ENCODE data around the gene PRSS27. TPM values are rescaled to one million over a fixed set of nuclear protein-coding genes. Genes with fewer than 3 reads are reported as not detected.

Gene PRSS27
- total and polyA plus RNA-seq, 2 of the 4 experiments (the other 2 are of a cell fraction) = under 0.01 to 0.58 TPM

- no peak overlapping the region for H2AK9ac ChIP-seq (replicated peaks; ENCODE audit: low read depth, low read length, poor library complexity)
- no peak overlapping the region for H2BK120ac ChIP-seq (ENCODE audit: low read depth, low read length)
- no peak overlapping the region for H3K27ac ChIP-seq (ENCODE audit: insufficient read depth, low read length)
- no peaks in the 10 kb centered on the region for H3K4me1 ChIP-seq (ENCODE audit: control insufficient read depth, insufficient read depth, low read length)
- ChIA-PET CTCF (no interaction called here), POLR2A (ENCODE audit: unreplicated experiment) (no interaction called here)
- H2BK5ac ChIP-seq (ENCODE audit: low read depth, low read length, poor library complexity, severe bottlenecking) = no peak overlapping the region
- no peaks in the 10 kb centered on the region for H3K9me1 ChIP-seq (ENCODE audit: insufficient read depth, low read length)
- H3K79me1 ChIP-seq (ENCODE audit: low read depth in 1 of 2, low read length in 2 of 2) = no peaks in the 10 kb centered on the region
- H4K91ac ChIP-seq (ENCODE audit: insufficient read depth, low read depth, low read length) = no peak overlapping the region
- no peak overlapping the region for H2AFZ ChIP-seq (replicated peaks; ENCODE audit: low read length, poor library complexity)
- dilution Hi-C loops (cut with HindIII; ENCODE audit: low sequenced_read_pairs, unreplicated experiment) (no loop called here), in situ Hi-C loops (cut with MboI; ENCODE audit: low sequenced_read_pairs) (no loop called here), intact Hi-C loops (cut with micrococcal nuclease) (no loop called here)
- TF ChIP-seq USF2 (IDR thresholded peaks at IDR 0.05; ENCODE audit: low read depth, low read length) (no peak), FOS (IDR thresholded peaks at IDR 0.05; ENCODE audit: low read depth, low read length) (no peak)
- H4K8ac ChIP-seq (ENCODE audit: low read depth in 2 of 2, low read length in 2 of 2) = no peak overlapping the region
- H3K9ac ChIP-seq (ENCODE audit: low read depth, low read length) = no peak overlapping the region
- no peak overlapping the region for H3K4me3 ChIP-seq (ENCODE audit: insufficient read depth, low read depth, low read length)
- H3K27me3 ChIP-seq (ENCODE audit: control insufficient read depth, insufficient read depth, low read length) = no peaks in the 10 kb centered on the region; the same call in 1 of the 2 replicates
- no peak overlapping the region for H3K14ac ChIP-seq (replicated peaks; ENCODE audit: low read depth, low read length)
- DNase-seq (no peak), ATAC-seq (ENCODE audit: low read depth) (no peak)
- no peak overlapping the region for H2BK15ac ChIP-seq (ENCODE audit: low read depth, low read length)
- no peaks in the 10 kb centered on the region for H3K36me3 ChIP-seq (ENCODE audit: control insufficient read depth, insufficient read depth, low read length)
- H3K23ac ChIP-seq (ENCODE audit: low read depth, low read length) = no peak overlapping the region
- H3K56ac ChIP-seq (ENCODE audit: extremely low read depth, insufficient read depth, low read length) = no peak overlapping the region
- no peak overlapping the region for H2BK20ac ChIP-seq (ENCODE audit: low read depth, low read length)
- 61% methylated on average over 3 of the region's 19 CpGs; no CpG with 5 or more reads in 1 of the 2 experiments for WGBS, 2 experiments (ENCODE audit: extremely low coverage in 2 of 2, insufficient read length in 1 of 2)
- no peaks in the 10 kb centered on the region for H3K9me3 ChIP-seq (ENCODE audit: control insufficient read depth, insufficient read depth, low read length)
- no peak overlapping the region for H4K5ac ChIP-seq (ENCODE audit: low read depth, low read length)
- H4K20me1 ChIP-seq (ENCODE audit: insufficient read depth, low read length) = no peaks in the 10 kb centered on the region
- H3K4me2 ChIP-seq (ENCODE audit: low read depth, low read length) = no peak overlapping the region
- H2AK5ac ChIP-seq (ENCODE audit: low read depth, low read length) = no peak overlapping the region
- H3K4ac ChIP-seq (ENCODE audit: low read depth, low read length) = no peak overlapping the region
- no TSS peak for BruUV-seq (replicated peaks)
- H3K18ac ChIP-seq (ENCODE audit: low read depth, low read length) = no peak overlapping the region
Measured at GRCh38 chr16:2743007-2743810, 23.2 kb upstream of the PRSS27 start.
